GM21529 (cell line): ENCODE measurements around the gene SV2B.
"Not testable (repeated sequence)": the region's sequence is repeated elsewhere in the genome, so short reads cannot be mapped to it uniquely, and the experiment has no call there.

ENCODE experiments used
- ATAC-seq: cut with Tn5 transposase; IDR thresholded peaks from one replicate; pipeline ENCODE4 v1.9.1; 2021; ENCODE audit not compliant: unreplicated experiment

SV2B gene

GRCh38 chr15:91304210-91304609 lies 204.2 kb downstream of the SV2B start:
- ATAC-seq = no peak

- ATAC-seq = no peak
These were observed 204.7 kb downstream of the SV2B start for GRCh38 chr15:91304786-91305185.

- ATAC-seq = no peak
These were observed 206.1 kb downstream of the SV2B start for GRCh38 chr15:91306144-91306543.

GRCh38 chr15:91307601-91308000 lies 207.5 kb downstream of the SV2B start:
- ATAC-seq = no peak

GRCh38 chr15:91308199-91308598 lies 208.1 kb downstream of the SV2B start:
- ATAC-seq = no peak

GRCh38 chr15:91308855-91309254 lies 208.8 kb downstream of the SV2B start:
- ATAC-seq = no peak

- no peak for ATAC-seq
These were observed 211.9 kb downstream of the SV2B start for GRCh38 chr15:91311986-91312385.

GRCh38 chr15:91316126-91316525 lies 216.1 kb downstream of the SV2B start:
- no peak for ATAC-seq

GRCh38 chr15:91318516-91318915 lies 218.5 kb downstream of the SV2B start:
- no peak for ATAC-seq

GRCh38 chr15:91318931-91319330 lies 218.9 kb downstream of the SV2B start:
- ATAC-seq = no peak

- ATAC-seq = no peak
These were observed 219.5 kb downstream of the SV2B start for GRCh38 chr15:91319371-91320059.

GRCh38 chr15:91320101-91320500 lies 220.0 kb downstream of the SV2B start:
- no peak for ATAC-seq

- ATAC-seq = no peak
These were observed 229.9 kb downstream of the SV2B start for GRCh38 chr15:91329914-91330313.

GRCh38 chr15:91331581-91331980 lies 231.5 kb downstream of the SV2B start:
- ATAC-seq = no peak

GRCh38 chr15:91335702-91336101 lies 235.6 kb downstream of the SV2B start:
- no peak for ATAC-seq

GRCh38 chr15:91336687-91337086 lies 236.6 kb downstream of the SV2B start:
- ATAC-seq = no peak

GRCh38 chr15:91338766-91339165 lies 238.7 kb downstream of the SV2B start:
- ATAC-seq = no peak

- ATAC-seq = no peak
These were observed 242.0 kb downstream of the SV2B start for GRCh38 chr15:91342097-91342496.

- not testable (repeated sequence) for ATAC-seq
These were observed 244.9 kb downstream of the SV2B start for GRCh38 chr15:91344912-91345311.

- no peak for ATAC-seq
These were observed 245.7 kb downstream of the SV2B start for GRCh38 chr15:91345736-91346135.

- no peak for ATAC-seq
These were observed 246.2 kb downstream of the SV2B start for GRCh38 chr15:91346259-91346658.

GRCh38 chr15:91348752-91349500 lies 248.9 kb downstream of the SV2B start:
- ATAC-seq = no peak
